T-helper 2 cell treated with Interferon-gamma antibody and Interleukin-4, amounts not matched to agents 100 ng/mL and 5 ng/mL, for 36 hours (primary cell): ENCODE measurements around the gene HSD17B4. TPM values are rescaled to one million over a fixed set of nuclear protein-coding genes. Genes with fewer than 3 reads are reported as not detected.
"Not testable (repeated sequence)": the region's sequence is repeated elsewhere in the genome, so short reads cannot be mapped to it uniquely, and the experiment has no call there.

ENCODE experiments used
- intact Hi-C: fragments of 100-400 bp; cut with micrococcal nuclease; formaldehyde crosslinking; loops from one replicate; pipeline ENCODE4 v1.15.1; 2023
- total RNA-seq: library from RNA; stranded (reverse); gene quantifications from 2 replicates; pipeline ENCODE4 v1.2.3, GENCODE V29; 2022

Gene HSD17B4
- total RNA-seq, 1 donor from 2014 or later = 89.2 TPM

DNA sequence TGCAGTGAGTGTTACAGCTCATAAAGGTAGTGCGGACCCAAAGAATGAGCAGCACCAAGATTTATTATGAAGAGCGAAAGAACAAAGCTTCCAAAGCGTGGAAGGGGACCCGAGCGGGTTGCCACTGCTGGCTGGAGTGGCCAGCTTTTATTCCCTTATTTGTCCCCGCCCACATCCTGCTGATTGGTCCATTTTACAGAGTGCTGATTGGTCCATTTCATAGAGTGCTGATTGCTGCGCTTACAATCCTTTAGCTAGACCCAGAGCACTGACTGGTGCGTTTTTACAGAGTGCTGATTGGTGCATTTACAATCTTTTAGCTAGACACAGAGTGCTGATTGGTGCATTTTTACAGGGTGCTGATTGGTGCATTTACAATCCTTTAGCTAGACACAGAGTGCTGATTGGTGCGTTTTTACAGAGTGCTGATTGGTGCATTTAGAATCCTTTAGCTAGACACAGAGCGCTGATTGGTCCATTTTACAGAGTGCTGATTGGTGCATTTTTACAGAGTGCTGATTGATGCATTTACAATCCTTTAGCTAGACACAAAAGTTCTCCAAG is 19.5 kb upstream of the HSD17B4 start:
- intact Hi-C loops = not testable (repeated sequence)

DNA sequence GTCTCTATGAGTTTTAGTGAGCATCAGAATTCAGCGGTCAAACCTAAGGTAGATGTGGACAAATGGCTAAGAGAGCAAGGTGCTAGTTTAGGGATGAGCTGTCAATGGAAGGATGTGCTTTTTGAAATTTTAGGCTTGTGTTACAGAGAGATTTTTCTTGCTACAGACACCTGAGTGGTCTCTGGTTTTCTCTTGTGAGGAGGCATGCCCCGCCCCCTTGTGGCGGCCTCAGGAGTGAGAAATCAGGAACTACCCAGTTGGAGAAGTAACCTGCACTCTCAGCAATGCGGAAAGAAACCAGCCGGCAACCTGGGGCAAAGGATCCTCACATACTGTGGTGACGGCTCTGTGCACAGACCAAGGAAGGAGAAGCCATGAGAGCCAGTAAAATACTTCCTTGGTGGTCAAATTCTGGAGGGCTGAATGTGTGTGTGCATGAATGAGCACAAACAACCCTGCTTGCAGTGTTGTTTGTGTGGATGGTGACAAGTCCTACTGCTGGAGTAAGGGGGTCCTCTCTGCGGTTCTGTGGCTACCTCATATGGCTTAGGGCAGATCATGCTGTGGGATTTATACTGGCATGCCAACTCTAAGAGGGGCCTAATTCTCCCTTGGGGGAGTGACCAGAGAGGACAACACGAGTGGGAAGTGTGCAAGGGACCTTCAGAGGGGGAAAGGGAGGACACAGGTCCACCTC is 16.7 kb upstream of the HSD17B4 start:
- intact Hi-C loops = loop anchor here (1.0 kb wide), 3 partner anchors 23 to 447 kb away; partner anchors contain the start of gene DTWD2

DNA sequence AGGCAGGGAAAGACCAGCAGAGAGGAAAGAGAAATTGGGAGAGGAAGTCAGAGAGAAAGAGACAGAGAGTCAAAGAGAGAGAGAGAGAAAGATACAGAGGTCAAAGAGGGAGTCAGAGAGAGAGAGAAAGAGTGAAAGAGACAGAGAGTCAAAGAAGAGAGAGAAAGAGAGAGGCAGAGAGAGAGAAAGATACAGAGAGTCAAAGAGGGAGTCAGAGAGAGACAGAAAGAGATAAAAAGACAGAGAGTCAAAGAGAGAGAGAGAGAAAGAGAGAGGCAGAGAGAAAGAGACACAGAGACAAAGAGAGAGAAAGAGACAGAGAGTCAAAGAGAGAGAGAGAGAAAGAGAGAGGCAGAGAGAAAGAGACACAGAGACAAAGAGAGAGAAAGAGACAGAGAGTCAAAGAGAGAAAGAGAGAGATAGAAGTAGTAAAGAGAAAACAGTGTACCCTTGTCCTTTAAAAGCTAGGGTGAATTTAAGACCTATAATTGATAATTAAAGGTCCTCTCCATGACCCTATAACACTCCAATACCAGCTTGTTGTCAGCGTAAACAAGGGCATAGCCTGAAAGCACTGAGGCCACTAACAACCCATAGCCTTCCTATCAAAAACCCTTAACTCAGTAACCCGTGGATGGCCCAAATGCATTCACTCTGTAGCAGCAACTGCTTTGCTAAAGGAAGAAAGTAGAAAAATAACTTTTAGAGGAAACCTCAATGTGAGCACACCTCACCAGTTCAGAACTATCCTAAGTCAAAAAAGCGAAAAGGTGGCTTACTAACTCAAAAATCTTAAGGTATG is 14.3 kb upstream of the HSD17B4 start:
- intact Hi-C loops = not testable (repeated sequence)

DNA sequence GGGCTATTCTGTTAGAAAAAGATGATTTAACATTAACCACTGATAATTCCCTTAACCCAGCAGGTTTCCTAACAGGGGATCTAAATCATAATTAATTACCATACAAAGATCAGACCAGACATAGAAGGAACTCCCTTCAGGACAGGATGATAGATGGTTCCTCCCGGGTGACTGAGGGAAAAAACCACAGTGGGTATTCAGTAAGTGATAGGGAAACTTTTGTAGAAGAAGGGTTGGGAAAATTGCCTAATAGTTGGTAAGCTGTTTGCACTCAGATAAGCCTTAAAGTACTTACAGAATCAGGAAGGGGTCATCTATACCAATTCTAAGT is 13.7 kb upstream of the HSD17B4 start:
- intact Hi-C loops = not testable (repeated sequence)

DNA sequence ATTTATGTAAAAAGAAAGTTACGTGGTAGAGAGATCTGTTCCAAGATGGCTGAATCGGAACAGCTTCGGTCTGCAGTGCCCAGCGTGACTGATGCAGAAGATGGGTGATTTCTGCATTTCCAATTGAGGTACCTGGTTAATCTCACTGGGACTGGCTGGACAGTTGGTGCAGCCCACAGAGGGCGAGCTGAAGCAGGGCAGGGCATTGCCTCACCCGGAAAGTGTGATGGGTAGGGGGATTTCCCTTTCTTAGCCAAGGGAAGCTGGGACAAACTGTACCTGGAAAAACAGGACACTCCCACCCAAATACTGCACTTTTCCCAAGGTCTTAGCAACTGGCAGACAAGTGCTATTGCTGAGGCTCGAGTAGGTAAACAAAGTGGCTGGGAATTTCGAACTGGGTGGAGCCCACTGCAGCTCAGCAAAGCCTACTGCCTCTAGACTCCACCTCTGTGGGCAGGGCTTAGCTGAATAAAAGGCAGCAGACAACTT is 13.1 kb upstream of the HSD17B4 start:
- intact Hi-C loops = no loop called here

DNA sequence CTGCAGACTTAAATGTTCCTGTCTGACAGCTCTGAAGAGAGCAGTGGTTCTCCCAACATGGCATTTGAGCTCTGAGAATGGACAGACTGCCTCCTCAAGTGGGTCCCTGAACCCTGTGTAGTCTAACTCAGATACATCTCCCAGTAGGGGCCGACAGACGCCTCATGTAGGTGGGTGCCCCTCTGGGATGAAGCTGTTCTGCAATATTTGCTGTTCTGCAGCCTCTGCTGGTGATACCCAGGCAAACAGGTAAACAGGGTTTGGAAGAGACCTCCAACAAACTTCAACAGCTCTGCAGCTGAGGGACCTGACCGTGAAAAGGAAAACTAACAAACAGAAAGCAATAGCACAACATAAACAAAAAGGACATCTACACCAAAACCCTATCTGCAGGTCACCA is 12.7 kb upstream of the HSD17B4 start:
- intact Hi-C loops = not testable (repeated sequence)

DNA sequence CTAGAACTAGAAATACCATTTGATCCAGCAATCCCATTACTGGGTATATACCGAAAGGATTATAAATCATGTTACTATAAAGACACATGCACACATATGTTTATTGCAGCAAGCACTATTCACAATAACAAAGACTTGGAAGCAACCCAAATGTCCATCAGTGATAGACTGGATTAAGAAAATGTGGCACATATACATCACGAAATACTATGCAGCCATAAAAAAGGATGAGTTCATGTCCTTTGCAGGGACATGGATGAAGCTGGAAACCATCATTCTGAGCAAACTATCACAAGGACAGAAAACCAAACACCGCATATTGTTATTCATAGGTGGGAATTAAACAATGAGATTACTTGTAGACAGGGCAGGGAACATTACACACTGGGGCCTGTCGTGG is 7.7 kb upstream of the HSD17B4 start:
- intact Hi-C loops = not testable (repeated sequence)

DNA sequence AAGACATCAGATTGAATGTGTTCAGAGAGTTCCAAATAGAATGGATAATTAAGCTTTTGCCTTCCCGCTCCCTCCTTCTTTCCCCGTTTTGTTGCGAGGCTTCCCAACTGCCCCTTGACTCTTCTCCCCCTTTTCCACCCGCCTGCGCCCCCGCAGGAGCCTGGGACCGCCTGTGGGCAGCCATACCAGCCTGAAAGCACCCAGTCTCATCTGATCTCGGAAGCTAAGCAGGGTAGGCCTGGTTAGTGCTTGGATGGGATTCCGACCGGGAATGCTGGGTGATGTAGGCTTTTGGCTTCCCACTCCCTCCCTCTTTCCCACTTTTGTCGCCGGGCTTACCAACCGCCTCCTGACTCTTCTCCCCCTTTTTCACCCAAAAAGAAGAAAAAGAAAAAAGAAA is 6.8 kb upstream of the HSD17B4 start:
- intact Hi-C loops = no loop called here

DNA sequence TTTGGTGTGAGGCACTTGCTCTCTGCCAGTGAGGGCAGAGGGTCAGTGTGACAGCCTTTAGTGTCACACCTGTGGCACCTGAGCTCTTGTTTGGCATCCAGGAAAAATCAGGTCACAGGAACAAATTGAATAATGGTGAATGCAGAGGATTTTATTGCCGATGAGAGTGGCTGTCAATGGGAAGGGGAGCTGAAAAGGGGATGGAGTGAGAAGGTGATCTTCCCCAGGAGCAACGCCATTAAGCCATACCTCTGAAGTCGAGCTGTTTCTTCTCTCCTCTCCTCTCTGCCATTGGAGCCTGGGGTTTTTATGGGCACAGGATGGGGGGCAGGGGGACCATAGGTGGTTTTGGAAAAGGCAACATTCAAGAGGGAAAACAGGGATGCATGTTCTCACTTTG is 2.4 kb upstream of the HSD17B4 start:
- intact Hi-C loops = loop anchor here (5.0 kb wide), 1 partner anchor 108 kb away; no protein-coding TSS in a partner anchor

DNA sequence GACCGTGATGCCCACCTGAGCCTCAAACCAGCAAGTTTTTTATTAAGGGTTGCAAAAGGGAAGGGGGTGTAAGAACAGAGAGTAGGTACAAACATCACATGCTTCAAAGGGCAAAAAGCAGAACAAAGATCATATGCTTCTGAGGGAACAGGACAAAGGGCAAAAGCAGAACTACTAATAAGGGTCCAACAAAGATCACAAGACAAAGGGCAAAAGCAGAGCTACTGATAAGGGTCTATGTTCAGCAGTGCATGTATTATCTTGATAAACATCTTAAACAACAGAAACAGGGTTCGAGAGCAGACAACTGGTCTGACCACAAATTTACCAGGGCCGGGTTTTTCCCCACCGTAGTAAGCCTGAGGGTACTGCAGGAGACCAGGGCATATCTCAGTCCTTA is 1.7 kb upstream of the HSD17B4 start:
- intact Hi-C loops = loop anchor here (5.0 kb wide), 1 partner anchor 108 kb away; no protein-coding TSS in a partner anchor

DNA sequence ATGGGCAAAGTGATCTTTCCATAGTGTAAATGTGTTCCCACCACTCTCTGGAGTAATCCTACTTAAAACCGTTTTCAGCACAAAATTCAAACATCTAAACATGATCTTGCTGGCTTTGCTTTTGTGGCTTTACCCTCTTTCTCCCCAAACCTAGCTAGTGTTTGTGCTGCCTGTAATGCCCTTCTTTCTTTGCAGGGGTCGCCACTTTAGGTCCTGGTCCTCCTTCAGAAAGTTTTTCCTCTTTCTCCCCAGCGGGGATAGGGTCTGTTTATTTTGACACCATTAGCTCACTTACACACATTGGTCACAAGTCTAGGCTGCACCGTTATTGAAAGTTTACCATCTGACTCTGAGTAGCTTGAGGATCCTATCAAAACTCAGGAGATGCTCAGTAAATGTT is 736 bp upstream of the HSD17B4 start:
- intact Hi-C loops = loop anchor here (5.0 kb wide), 1 partner anchor 109 kb away; no protein-coding TSS in a partner anchor

DNA sequence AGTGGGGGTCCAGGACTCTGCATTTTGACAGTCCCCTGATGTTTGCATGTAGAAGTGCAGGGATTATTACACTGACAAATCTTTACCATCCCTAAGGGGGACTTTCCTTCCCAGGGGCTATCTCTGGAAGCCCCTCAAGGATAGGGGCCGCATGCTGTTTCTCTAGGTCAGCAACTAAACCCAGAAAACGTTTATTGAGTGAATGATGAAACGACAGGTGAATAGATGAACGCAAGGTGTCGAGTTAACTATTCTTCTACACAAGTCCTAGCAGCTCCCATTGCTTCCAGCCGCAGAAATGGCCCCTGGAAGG is 281 bp upstream of the HSD17B4 start:
- intact Hi-C loops = loop anchor here (1.0 to 5.0 kb wide), 4 partner anchors 110 to 464 kb away; partner anchors contain the start of gene DTWD2

DNA sequence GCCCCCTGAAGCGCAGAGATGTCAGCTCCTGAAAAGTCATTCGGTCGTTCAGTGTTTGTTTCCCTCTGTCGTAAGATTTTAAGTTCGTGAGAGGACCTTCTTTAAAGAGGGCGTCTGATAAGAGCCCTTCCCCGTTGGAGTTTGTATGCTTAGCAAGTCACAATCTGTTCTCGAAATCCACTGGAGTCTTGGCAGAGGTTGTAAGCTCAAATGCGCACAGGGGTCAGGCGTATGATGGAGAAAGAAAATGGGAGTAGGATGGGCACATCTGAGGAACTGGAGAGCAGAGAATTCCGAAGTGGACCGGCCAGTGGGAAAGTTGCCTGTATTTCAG is 710 bp downstream of the HSD17B4 start:
- intact Hi-C loops = loop anchor here (2.0 to 5.0 kb wide), 2 partner anchors 111 to 184 kb away; no protein-coding TSS in a partner anchor

DNA sequence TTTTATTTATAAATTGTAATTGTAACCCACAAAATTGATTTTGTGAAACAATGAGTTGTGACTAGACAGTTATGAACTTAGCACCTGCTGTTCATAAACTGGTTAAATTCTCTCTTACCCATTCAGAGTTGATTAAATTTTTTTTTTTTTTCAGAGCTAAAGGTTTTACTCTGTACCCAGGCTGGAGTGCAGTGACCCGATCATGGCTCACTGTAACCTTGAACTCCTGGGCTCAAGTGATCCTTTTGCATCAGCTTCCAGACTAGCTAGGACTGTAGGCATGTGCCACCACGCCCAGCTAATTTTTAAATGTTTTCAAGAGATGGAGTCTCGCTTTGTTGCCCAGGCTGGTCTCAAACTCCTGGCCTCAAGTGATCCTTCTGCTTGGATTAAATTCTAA is 1.9 kb downstream of the HSD17B4 start:
- intact Hi-C loops = loop anchor here (5.0 kb wide), 1 partner anchor 112 kb away; no protein-coding TSS in a partner anchor

DNA sequence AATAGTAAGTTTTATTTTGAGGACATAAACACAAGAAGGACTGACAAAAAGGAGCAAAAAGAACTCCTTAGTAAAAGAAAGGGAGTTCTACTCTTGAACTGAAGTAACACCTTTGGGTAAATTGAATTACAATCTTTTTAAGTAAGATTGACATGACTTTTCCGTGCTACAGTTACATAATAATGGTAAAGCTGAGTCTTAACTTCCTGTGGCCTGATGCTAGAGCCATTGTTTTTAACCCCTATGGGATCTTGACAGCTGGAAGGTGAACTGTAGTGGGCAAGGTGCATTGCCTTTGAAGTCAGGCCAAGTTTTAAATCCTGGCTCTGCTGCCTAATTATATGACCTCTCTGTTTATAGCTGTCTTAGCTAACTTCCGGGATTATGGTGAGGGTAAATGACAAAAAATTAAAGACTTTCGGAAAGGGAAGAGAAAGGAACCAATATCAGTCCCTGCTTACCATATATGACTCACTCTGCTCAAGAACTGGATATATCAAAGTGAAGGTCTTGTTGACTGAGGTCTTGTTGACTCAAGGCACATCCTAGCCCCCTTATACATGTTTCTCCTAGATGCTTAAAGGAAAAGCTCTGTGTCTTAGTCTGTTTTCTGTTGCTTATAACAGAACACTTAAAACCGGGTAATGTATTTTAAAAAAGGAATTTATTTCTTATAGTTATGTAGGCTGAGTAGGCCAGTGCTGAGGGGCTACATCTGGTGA is 6.8 kb downstream of the HSD17B4 start:
- intact Hi-C loops = no loop called here

DNA sequence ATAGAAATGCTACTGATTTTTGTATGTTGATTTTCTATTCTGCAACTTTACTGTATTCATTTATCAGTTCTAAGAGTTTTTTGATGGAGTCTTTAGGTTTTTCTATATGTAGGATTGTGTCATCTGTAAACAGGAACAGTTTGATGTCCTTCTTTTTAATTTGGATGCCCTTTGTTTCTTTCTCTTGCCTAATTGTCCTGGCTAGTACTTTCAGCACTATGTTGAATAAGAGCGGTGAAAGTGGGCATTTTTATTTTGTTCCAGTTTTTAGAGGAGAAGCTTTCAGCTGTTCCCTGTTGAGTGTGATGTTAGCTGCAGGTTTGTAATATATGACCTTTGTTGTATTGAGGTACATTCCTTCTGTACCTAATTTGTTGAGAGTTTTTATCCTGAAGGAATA is 13.3 kb downstream of the HSD17B4 start:
- intact Hi-C loops = no loop called here

DNA sequence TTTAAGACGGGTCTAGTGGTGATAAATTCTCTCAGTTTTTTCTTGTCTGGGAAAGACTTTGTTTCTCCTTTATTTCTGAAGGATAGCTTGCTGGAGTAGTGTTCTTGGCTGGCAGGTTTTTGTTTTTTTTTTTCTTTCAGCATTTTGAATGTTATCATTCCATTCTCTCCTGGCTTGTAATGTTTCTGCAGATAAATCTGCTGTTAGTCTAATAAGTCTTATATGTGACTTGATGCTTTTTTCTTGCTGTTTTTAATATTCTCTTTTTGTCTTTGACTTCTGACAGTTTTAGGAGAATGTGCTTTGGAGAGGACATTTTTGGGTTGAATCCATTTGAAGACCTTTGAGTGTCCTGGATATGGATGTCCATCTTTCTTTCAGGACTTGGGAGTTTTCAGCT is 16.0 kb downstream of the HSD17B4 start:
- intact Hi-C loops = no loop called here

DNA sequence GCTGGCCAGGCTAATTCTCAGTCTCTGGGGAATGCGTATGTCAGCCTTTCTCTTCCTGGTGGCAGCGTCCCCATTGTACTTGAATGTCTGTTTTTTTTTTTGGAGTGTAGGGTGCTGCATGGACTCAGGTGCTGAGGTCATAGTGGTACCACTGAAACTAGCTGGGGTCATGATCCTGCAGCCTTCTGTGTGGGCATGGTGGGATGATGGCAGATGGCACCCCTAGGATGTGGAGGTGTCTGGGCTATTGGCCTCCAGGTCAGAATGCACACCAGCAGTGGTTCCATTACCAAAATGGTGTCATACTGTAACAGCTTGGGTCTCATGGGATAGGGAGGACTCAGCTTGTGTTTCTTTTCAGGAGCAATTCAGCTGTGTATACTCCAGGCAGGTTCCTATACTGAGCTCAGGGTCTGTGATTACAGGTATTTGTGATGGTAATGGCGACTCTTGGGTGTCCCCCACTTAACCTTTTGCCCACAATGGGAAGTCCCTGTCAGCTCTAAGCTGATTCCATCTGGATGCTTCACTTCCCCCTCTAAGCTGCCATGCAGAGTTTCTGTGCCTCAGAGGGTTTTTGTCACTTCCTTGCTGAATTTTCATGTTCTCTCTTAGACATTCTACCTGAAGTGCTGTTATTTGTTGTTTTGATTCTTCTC is 17.9 kb downstream of the HSD17B4 start:
- intact Hi-C loops = loop anchor here (2.0 kb wide), 2 partner anchors 275 to 989 kb away; no protein-coding TSS in a partner anchor

DNA sequence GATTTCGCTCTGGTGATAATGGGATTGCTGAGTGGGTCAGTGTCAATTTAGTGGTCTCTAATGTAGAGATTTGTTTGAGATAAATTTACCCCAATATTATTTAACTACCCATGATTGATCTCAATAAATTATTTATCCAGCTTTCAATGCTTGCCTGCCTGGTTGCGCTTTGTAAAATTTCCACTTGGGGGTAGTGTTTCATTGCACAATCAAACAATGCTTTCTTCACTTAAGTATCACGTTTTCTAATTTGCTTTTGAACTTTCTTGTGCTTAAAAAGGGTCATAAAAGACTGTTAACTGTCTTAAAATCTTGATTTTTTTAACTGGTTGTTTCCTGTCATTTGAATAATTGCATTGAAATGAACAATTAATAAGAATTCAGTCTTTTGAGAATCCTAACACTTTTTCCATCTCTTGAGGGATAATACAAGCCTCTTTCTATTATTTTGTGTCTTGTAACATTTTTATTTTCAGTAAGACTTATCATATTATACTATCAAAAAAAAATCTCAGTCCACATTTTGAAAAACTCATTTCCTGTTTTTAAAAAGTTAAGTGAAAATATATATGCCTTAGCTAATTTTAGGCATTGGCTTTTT is 18.7 kb downstream of the HSD17B4 start:
- intact Hi-C loops = loop anchor here (2.0 kb wide), 2 partner anchors 274 to 988 kb away; no protein-coding TSS in a partner anchor

DNA sequence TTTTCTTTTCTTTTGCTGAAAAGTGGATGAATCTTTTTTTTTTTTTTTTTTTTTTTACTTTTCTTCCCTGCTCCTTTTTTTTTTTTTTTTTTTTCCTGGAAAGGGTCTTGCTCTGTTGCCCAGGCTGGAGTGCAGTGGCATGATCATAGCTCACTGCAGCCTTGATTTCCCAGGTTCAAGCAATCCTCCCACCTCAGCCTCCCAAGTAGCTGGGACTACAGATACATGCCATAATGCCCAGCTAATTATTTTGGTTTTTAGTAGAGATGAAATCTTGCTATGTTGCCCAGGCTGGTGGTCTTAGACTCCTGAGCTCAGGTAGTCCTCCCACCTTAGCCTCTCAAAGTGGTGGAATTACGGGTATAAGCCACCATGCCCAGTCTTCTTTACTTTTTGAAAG is 20.9 kb downstream of the HSD17B4 start:
- intact Hi-C loops = no loop called here
